HS-5 (cell line): ENCODE measurements around the gene SLC51B.
"Not testable (repeated sequence)": the region's sequence is repeated elsewhere in the genome, so short reads cannot be mapped to it uniquely, and the experiment has no call there.

Experiments used
- DNase-seq: peaks from one replicate; pipeline ENCODE4 v3.0.0-alpha.2; 2012; ENCODE audit warnings: low read depth

The SLC51B gene

GRCh38 chr15:65066001-65066634 is 20.9 kb downstream of the SLC51B start:
- DNase-seq, result no peak

- DNase-seq, result no peak
These were observed 21.6 kb downstream of the SLC51B start for GRCh38 chr15:65066635-65067316.

- DNase-seq, result no peak
These were observed 22.1 kb downstream of the SLC51B start for GRCh38 chr15:65067317-65067644.

- no peak for DNase-seq
These were observed 22.6 kb downstream of the SLC51B start, which contains the start of gene RASL12 for GRCh38 chr15:65067645-65068402. Gene RASL12, minus strand, starts transcription at chr15:65067991. Its CDS starts 156 bp downstream, at chr15:65067835.

DNA sequence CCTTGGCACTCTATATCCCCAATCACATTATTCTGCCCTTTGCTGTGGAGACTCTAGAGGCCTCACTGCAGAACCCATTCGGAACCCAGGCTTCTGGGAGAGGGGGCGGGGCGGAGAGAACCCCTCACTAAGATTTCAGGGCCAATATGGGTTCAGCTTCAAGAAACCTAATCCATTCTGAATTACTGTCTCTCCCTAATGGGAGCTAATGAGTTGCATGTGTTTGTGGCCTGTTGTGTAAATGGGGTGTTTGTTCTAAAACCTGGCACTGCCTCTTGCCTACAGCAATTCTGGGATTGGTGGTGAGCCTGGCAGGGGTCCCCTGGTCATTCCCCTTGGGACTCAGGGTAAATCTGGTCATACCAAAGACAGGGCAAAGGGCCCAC is 23.2 kb downstream of the SLC51B start:
- no peak for DNase-seq

DNA sequence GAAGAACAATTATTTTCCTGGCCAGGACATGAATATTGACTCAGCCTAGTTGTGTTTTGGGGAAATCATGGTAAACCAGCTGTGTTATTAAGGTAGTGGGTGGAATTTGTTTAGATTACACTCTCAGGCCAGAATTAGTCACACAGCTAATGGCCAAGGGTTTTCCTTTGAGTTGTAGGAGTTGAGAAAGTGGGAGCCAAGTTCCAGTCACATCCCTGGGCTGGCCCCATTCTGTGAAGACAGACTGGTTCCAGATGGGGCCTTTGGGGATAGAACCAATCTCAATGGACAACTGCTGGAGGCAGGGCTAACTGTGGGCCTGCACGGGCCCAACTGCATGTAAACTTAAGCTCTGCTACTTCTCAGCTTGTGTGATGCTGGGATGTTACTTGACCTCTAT is 24.0 kb downstream of the SLC51B start:
- no peak for DNase-seq

DNA sequence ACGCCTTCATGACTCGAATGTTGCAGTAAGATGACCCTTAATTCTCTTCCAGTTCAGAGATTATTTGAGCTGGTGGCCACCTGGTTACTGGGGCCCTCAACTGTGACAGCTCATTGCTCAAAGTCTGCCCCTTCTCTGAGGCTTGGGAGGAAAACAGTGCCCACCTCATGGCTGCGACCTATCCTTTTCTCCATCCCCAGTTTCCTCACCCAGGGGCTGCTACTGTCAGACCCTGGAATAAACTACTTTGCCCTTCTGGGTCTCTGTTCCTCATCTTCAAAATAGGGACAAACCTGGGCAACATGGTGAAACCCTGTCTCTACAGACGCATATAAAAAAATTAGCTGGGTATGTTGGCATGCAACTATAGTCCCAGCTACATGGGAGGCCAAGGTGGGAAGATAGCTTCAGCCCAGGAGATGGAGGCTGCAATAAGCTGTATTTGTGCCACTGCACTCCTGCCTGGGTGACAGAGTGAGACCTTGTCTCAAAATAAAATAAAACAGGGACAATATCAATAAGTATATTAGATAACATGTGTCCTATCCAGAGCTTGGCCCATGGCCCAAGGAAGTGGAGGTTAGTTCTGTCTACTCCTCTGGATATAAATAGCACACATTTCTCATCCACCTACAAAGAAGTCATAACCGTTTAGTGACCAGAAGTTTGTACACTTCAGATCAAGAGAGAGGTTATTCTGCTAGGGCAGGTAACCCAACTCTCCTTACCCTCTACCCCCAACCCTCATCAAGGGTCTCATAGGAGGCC is 24.8 kb downstream of the SLC51B start:
- DNase-seq, result no peak

DNA sequence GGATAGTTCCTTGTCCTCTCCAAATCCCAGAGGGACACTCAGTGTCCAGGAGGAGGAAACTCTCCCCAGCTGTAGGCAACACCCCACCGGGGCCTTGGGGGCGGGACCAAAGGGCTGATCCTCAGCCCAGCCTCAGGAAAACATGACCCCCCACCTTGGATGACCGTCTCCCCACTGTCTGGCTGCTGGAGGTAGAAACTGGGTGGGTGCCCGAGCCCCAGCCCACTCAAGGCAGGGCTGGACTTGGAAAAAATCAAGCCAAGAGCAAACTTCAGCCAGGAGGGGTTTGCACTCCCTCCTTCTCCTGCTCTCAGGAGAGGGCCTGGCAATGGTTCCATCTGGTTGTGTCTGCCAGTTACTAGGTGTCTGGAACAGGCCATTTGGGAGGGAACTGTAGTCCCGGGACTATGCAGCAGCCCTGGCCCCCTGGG is 26.2 kb downstream of the SLC51B start:
- DNase-seq, result no peak

GRCh38 chr15:65072027-65072426 is 26.8 kb downstream of the SLC51B start:
- DNase-seq, result no peak

DNA sequence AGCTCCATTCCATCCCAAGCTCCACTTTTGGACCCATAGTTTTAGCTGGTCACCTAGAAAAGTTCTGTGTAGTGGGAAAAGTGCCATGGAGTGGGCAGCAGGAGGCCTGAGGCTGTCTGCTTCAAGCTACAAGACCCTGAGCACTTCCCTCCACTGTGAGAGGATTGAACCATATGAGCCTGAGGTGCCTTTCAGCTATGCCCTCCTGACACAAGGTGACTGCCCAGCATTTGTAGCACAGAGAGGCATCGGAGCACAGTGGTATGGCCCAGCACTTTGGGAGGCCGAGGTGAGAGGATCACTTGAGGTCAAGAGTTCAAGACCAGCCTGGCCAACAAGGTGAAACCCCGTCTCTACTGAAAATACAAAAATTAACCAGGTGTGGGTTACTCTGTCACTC is 27.4 kb downstream of the SLC51B start:
- no peak for DNase-seq

- DNase-seq, result not testable (repeated sequence)
These were observed 29.8 kb downstream of the SLC51B start for GRCh38 chr15:65074946-65075345.

- DNase-seq, result not testable (repeated sequence)
These were observed 30.6 kb downstream of the SLC51B start for GRCh38 chr15:65075607-65076395.

- no peak for DNase-seq
These were observed 31.5 kb downstream of the SLC51B start, which contains the start of gene KBTBD13 for GRCh38 chr15:65076486-65077290. Gene KBTBD13, plus strand, starts transcription at chr15:65076746. Its CDS starts 70 bp downstream, at chr15:65076816.

GRCh38 chr15:65077291-65077980 is 32.2 kb downstream of the SLC51B start:
- DNase-seq, result no peak

GRCh38 chr15:65077981-65078352 is 32.8 kb downstream of the SLC51B start:
- DNase-seq, result no peak

- DNase-seq, result no peak
These were observed 34.4 kb downstream of the SLC51B start for GRCh38 chr15:65079580-65079979.

GRCh38 chr15:65081270-65081669 is 36.1 kb downstream of the SLC51B start:
- no peak for DNase-seq

DNA sequence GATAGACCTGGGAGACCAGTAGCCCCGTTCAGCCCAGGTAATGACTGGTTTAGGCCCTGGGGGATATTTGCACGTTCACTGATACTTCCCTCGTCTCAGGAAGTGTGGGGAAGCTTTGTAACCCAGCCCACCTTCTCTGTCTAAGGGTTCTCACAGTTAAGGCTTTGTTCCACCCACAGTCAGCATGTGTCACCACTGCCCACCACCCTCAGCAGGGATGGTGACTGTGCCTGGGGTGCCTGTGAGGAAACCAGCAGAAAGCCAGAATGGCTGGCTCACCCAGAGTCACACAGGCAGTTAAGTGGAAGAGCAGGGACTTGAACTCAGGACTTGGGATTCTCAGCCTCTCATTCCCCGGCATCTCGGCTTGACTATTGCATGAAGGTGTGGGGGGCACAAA is 36.6 kb downstream of the SLC51B start:
- no peak for DNase-seq

- DNase-seq, result no peak
These were observed 37.2 kb downstream of the SLC51B start for GRCh38 chr15:65082303-65082953.
